ENCODE measurements around the gene CABYR.

Gene CABYR

GRCh38 chr18:24090876-24091275 is 48.0 kb upstream of the CABYR start:
- no peaks in the 10 kb centered on the region for H3K27me3 ChIP-seq (ENCODE audit: low read length)
- H3K9me3 ChIP-seq (ENCODE audit: insufficient read depth, low read length): no peaks in the 10 kb centered on the region
- no peaks in the 10 kb centered on the region for H3K36me3 ChIP-seq (ENCODE audit: low read length)
- H3K9me2 ChIP-seq (replicated peaks; ENCODE audit: insufficient read depth, low read length): no peaks in the 10 kb centered on the region
- H2AFZ ChIP-seq (ENCODE audit: low read depth, low read length, severe bottlenecking): no peak overlapping the region
- H3K4me3 ChIP-seq (ENCODE audit: insufficient read depth, low read length, poor library complexity, severe bottlenecking): no peak overlapping the region
- no peaks in the 10 kb centered on the region for H3F3A ChIP-seq (ENCODE audit: insufficient read depth)
- H3K27ac ChIP-seq (ENCODE audit: low read depth, low read length): no peak overlapping the region
- no peak overlapping the region for H3K9ac ChIP-seq (ENCODE audit: low read length)
- TF ChIP-seq EZH2phosphoT487 (conservative IDR thresholded peaks at IDR 0.05; ENCODE audit: low read length) (no peak), CTCF (IDR thresholded peaks at IDR 0.05; ENCODE audit: insufficient read depth, low read length, poor library complexity, severe bottlenecking) (no peak)
- H3K79me2 ChIP-seq (ENCODE audit: insufficient read depth, low read length): no peaks in the 10 kb centered on the region
- no peaks in the 10 kb centered on the region for H4K20me1 ChIP-seq (ENCODE audit: low read depth, low read length)
- no peak overlapping the region for H3K4me2 ChIP-seq (ENCODE audit: low read depth, low read length, poor library complexity, severe bottlenecking)

- no peaks in the 10 kb centered on the region for H3K9me2 ChIP-seq (replicated peaks; ENCODE audit: insufficient read depth, low read length)
- H3K27me3 ChIP-seq (ENCODE audit: low read length): no peaks in the 10 kb centered on the region
- H3K79me2 ChIP-seq (ENCODE audit: insufficient read depth, low read length): no peaks in the 10 kb centered on the region
- H3K27ac ChIP-seq (ENCODE audit: low read depth, low read length): no peak overlapping the region
- no peak overlapping the region for H3K4me3 ChIP-seq (ENCODE audit: insufficient read depth, low read length, poor library complexity, severe bottlenecking)
- TF ChIP-seq EZH2phosphoT487 (conservative IDR thresholded peaks at IDR 0.05; ENCODE audit: low read length) (no peak), CTCF (IDR thresholded peaks at IDR 0.05; ENCODE audit: insufficient read depth, low read length, poor library complexity, severe bottlenecking) (no peak)
- H3F3A ChIP-seq (ENCODE audit: insufficient read depth): no peaks in the 10 kb centered on the region
- H3K9ac ChIP-seq (ENCODE audit: low read length): no peak overlapping the region
- no peaks in the 10 kb centered on the region; the same call in 1 of the 2 replicates for H3K9me3 ChIP-seq (ENCODE audit: insufficient read depth, low read length)
- no peak overlapping the region for H3K4me2 ChIP-seq (ENCODE audit: low read depth, low read length, poor library complexity, severe bottlenecking)
- no peaks in the 10 kb centered on the region for H4K20me1 ChIP-seq (ENCODE audit: low read depth, low read length)
- H2AFZ ChIP-seq (ENCODE audit: low read depth, low read length, severe bottlenecking): no peak overlapping the region
- no peaks in the 10 kb centered on the region for H3K36me3 ChIP-seq (ENCODE audit: low read length)
Observed at GRCh38 chr18:24094561-24094960, 44.3 kb upstream of the CABYR start.

- no peaks in the 10 kb centered on the region; the same call in 1 of the 2 replicates for H3K9me3 ChIP-seq (ENCODE audit: insufficient read depth, low read length)
- no peaks in the 10 kb centered on the region for H3F3A ChIP-seq (ENCODE audit: insufficient read depth)
Observed at GRCh38 chr18:24095976-24096375, 42.9 kb upstream of the CABYR start.

More at GRCh38 chr18:24095976-24096375, 42.9 kb upstream of the CABYR start:
- H3K79me2 ChIP-seq (ENCODE audit: insufficient read depth, low read length): no peaks in the 10 kb centered on the region
- H3K27ac ChIP-seq (ENCODE audit: low read depth, low read length): no peak overlapping the region
- no peaks in the 10 kb centered on the region for H3K27me3 ChIP-seq (ENCODE audit: low read length)
- no peak for TF ChIP-seq CTCF (IDR thresholded peaks at IDR 0.05; ENCODE audit: insufficient read depth, low read length, poor library complexity, severe bottlenecking)
- no peak for TF ChIP-seq EZH2phosphoT487 (conservative IDR thresholded peaks at IDR 0.05; ENCODE audit: low read length)
- no peaks in the 10 kb centered on the region for H4K20me1 ChIP-seq (ENCODE audit: low read depth, low read length)
- H3K36me3 ChIP-seq (ENCODE audit: low read length): no peaks in the 10 kb centered on the region
- no peak overlapping the region for H3K9ac ChIP-seq (ENCODE audit: low read length)
- H2AFZ ChIP-seq (ENCODE audit: low read depth, low read length, severe bottlenecking): no peak overlapping the region
- no peaks in the 10 kb centered on the region for H3K9me2 ChIP-seq (replicated peaks; ENCODE audit: insufficient read depth, low read length)
- H3K4me3 ChIP-seq (ENCODE audit: insufficient read depth, low read length, poor library complexity, severe bottlenecking): no peak overlapping the region
- H3K4me2 ChIP-seq (ENCODE audit: low read depth, low read length, poor library complexity, severe bottlenecking): no peak overlapping the region

Measured in SU-DHL-6 (cell line).